HL-60 (cell line): Measurements from ENCODE around the gene RANBP3.

ENCODE experiments used
- DNase-seq, 2 experiments: peaks; one replicate each; pipeline ENCODE4 v3.0.0-alpha.2; 2010 to 2020; ENCODE audit warnings: low read depth in 1 of 2, low spot score in 1 of 2
- H3K27ac ChIP-seq: fragments of 250-450 bp; sonication (Bioruptor Pico); replicated peaks from 2 replicates; pipeline ENCODE4 v1.5.1; 2020; ENCODE audit warnings: mild to moderate bottlenecking, moderate library complexity
- H3K27me3 ChIP-seq: fragments of 250-450 bp; sonication (Bioruptor Pico); 2 replicates; pipeline ENCODE4 v1.5.1; 2021; ENCODE audit warnings: mild to moderate bottlenecking, moderate library complexity; ENCODE audit not compliant: insufficient read depth, poor library complexity, severe bottlenecking
- H3K4me3 ChIP-seq: replicated peaks from 2 replicates; pipeline ENCODE4 v1.5.1; 2011; ENCODE audit warnings: mild to moderate bottlenecking, control low read depth, low read length; ENCODE audit not compliant: insufficient read depth
- CTCF ChIP-seq: IDR thresholded peaks from one replicate; pipeline ENCODE4 v1.5.1; 2011; ENCODE audit warnings: low read length, control low read depth, inconsistent platforms; ENCODE audit not compliant: insufficient read depth
- GABPA ChIP-seq: IDR thresholded peaks from 2 replicates; pipeline ENCODE4 v1.6.1; 2012; ENCODE audit warnings: low read depth
- POLR2AphosphoS5 ChIP-seq: IDR thresholded peaks from 2 replicates; pipeline ENCODE4 v1.6.1; 2012; ENCODE audit warnings: low read depth
- REST ChIP-seq: IDR thresholded peaks from 2 replicates; pipeline ENCODE4 v1.6.1; 2012; ENCODE audit warnings: low read depth; ENCODE audit not compliant: insufficient replicate concordance
- SPI1 ChIP-seq: IDR thresholded peaks from 2 replicates; pipeline ENCODE4 v1.6.1; 2012; ENCODE audit warnings: low read depth, mild to moderate bottlenecking, borderline replicate concordance

RANBP3 gene

GRCh38 chr19:5957170-5957569 is 20.8 kb downstream of the RANBP3 start:
- H3K27ac ChIP-seq: no peak overlapping the region
- TF ChIP-seq REST: no peak
- TF ChIP-seq SPI1: no peak
- no peak for TF ChIP-seq POLR2AphosphoS5
- TF ChIP-seq GABPA: no peak
- TF ChIP-seq CTCF: no peak
- no peak for DNase-seq
- H3K27me3 ChIP-seq: no peaks in the 10 kb centered on the region
- no peak overlapping the region for H3K4me3 ChIP-seq

- Histone ChIP-seq H3K4me3 (no peak overlapping the region), H3K27ac (no peak overlapping the region), H3K27me3 (no peaks in the 10 kb centered on the region)
- TF ChIP-seq REST (no peak), POLR2AphosphoS5 (no peak), SPI1 (no peak), GABPA (no peak), CTCF (no peak)
- DNase-seq: no peak
These were observed 21.2 kb downstream of the RANBP3 start for GRCh38 chr19:5956728-5957127.

GRCh38 chr19:5956323-5956722 is 21.6 kb downstream of the RANBP3 start:
- H3K4me3 ChIP-seq: no peak overlapping the region
- H3K27me3 ChIP-seq: no peaks in the 10 kb centered on the region
- no peak overlapping the region for H3K27ac ChIP-seq
- no peak for DNase-seq
- TF ChIP-seq SPI1 (no peak), GABPA (no peak), CTCF (no peak), POLR2AphosphoS5 (no peak), REST (no peak)
